GM23338 (cell line): ENCODE data around the gene TLE2. TPM values are rescaled to one million over a fixed set of nuclear protein-coding genes. Genes with fewer than 3 reads are reported as not detected.

Experiments used
- ATAC-seq: fragments of 200-7000 bp; cut with Tn5 transposase; 3 replicates; pipeline ENCODE4 v1.9.1; 2020
- DNase-seq: peaks from one replicate; pipeline ENCODE4 v3.0.0-alpha.2; 2015; ENCODE audit warnings: low spot score
- H2AFZ ChIP-seq: fragments of 200-600 bp; sonication (generic); 2 replicates; pipeline ENCODE4 v1.8.0; 2016; ENCODE audit warnings: antibody characterized with exemption, mild to moderate bottlenecking, moderate library complexity
- H3F3A ChIP-seq: fragments of 200-600 bp; sonication (generic); replicated peaks from 2 replicates; pipeline ENCODE4 v1.8.0; 2017; ENCODE audit warnings: antibody characterized with exemption, mixed run types, low read depth
- H3K27ac ChIP-seq: fragments of 200-600 bp; sonication (generic); 2 replicates; pipeline ENCODE4 v1.6.1; 2016; ENCODE audit warnings: low read depth
- H3K27me3 ChIP-seq: fragments of 200-600 bp; sonication (generic); 2 replicates; pipeline ENCODE4 v1.8.0; 2016; ENCODE audit warnings: mild to moderate bottlenecking, mixed run types, moderate library complexity; ENCODE audit not compliant: insufficient read depth
- H3K36me3 ChIP-seq: fragments of 200-600 bp; sonication (generic); 2 replicates; pipeline ENCODE4 v1.8.0; 2016; ENCODE audit warnings: mild to moderate bottlenecking; ENCODE audit not compliant: insufficient read depth
- H3K4me1 ChIP-seq: fragments of 200-600 bp; sonication (generic); 2 replicates; pipeline ENCODE4 v1.8.0; 2016; ENCODE audit warnings: mild to moderate bottlenecking, moderate library complexity; ENCODE audit not compliant: insufficient read depth
- H3K4me2 ChIP-seq: fragments of 200-600 bp; sonication (generic); 2 replicates; pipeline ENCODE4 v1.7.1; 2017; ENCODE audit warnings: mixed run types
- H3K4me3 ChIP-seq: fragments of 200-600 bp; sonication (generic); 2 replicates; pipeline ENCODE4 v1.6.1; 2016; ENCODE audit warnings: mixed run types
- H3K79me2 ChIP-seq: fragments of 200-600 bp; sonication (generic); replicated peaks from 2 replicates; pipeline ENCODE4 v1.8.0; 2017; ENCODE audit warnings: mild to moderate bottlenecking; ENCODE audit not compliant: insufficient read depth
- H3K9me2 ChIP-seq: fragments of 200-600 bp; sonication (generic); 2 replicates; pipeline ENCODE4 v1.8.0; 2017; ENCODE audit not compliant: insufficient read depth
- H4K20me1 ChIP-seq: fragments of 200-600 bp; sonication (generic); replicated peaks from 2 replicates; pipeline ENCODE4 v1.8.0; 2017; ENCODE audit warnings: mild to moderate bottlenecking; ENCODE audit not compliant: insufficient read depth
- H3K27ac Mint-ChIP-seq: 2 replicates; pipeline ENCODE4 v1.8.0; 2020; ENCODE audit warnings: inconsistent platforms, mild to moderate bottlenecking, moderate library complexity, mixed read lengths
- H3K27me3 Mint-ChIP-seq: 3 replicates; pipeline ENCODE4 v1.8.0; 2022; ENCODE audit warnings: low read depth, mild to moderate bottlenecking, moderate library complexity, mixed read lengths, inconsistent platforms; ENCODE audit not compliant: insufficient read depth, poor library complexity
- H3K36me3 Mint-ChIP-seq: 3 replicates; pipeline ENCODE4 v1.8.0; 2021; ENCODE audit warnings: low read depth, mild to moderate bottlenecking, inconsistent platforms, moderate library complexity, mixed read lengths
- H3K4me1 Mint-ChIP-seq: 3 replicates; pipeline ENCODE4 v1.8.0; 2020; ENCODE audit warnings: mild to moderate bottlenecking, inconsistent platforms, mixed read lengths
- H3K4me3 Mint-ChIP-seq: 3 replicates; pipeline ENCODE4 v1.8.0; 2021; ENCODE audit warnings: moderate library complexity, mild to moderate bottlenecking, inconsistent platforms, mixed read lengths
- H3K9me3 Mint-ChIP-seq: 3 replicates; pipeline ENCODE4 v1.8.0; 2020; ENCODE audit warnings: moderate library complexity, mild to moderate bottlenecking, inconsistent platforms, mixed read lengths
- ETS1 ChIP-seq: IDR thresholded peaks from 2 replicates; pipeline ENCODE4 v1.6.1; 2016; ENCODE audit warnings: antibody characterized with exemption
- EZH2phosphoT487 ChIP-seq: fragments of 200-600 bp; sonication (generic); IDR thresholded peaks from one replicate; pipeline ENCODE4 v1.8.1; 2018; ENCODE audit warnings: antibody characterized with exemption; ENCODE audit not compliant: unreplicated experiment
- JUNB ChIP-seq: IDR thresholded peaks from one replicate; pipeline ENCODE4 v1.6.1; 2016; ENCODE audit warnings: antibody characterized with exemption; ENCODE audit not compliant: unreplicated experiment
- NANOG ChIP-seq: IDR thresholded peaks from 2 replicates; pipeline ENCODE4 v1.6.1; 2016; ENCODE audit warnings: antibody characterized with exemption, borderline replicate concordance
- POLR2AphosphoS5 ChIP-seq: IDR thresholded peaks from 2 replicates; pipeline ENCODE4 v1.6.1; 2016; ENCODE audit warnings: antibody characterized with exemption, low read depth
- STAT1 ChIP-seq: IDR thresholded peaks from one replicate; pipeline ENCODE4 v1.6.1; 2016; ENCODE audit warnings: antibody characterized with exemption; ENCODE audit not compliant: unreplicated experiment
- ZNF114 ChIP-seq: fragments of 250-450 bp; sonication (Bioruptor Pico); IDR thresholded peaks from 2 replicates; pipeline ENCODE4 v1.5.0; 2020; ENCODE audit warnings: mild to moderate bottlenecking, moderate library complexity
- ZNF462 ChIP-seq: fragments of 250-450 bp; sonication (Bioruptor Pico); IDR thresholded peaks from 2 replicates; pipeline ENCODE4 v1.5.0; 2020; ENCODE audit warnings: mild to moderate bottlenecking, moderate library complexity
- polyA plus RNA-seq: library from polyadenylated mRNA; unstranded; fragments of >200 nt; fragmentation: Nextera tagmentation; extraction: Ambion mirVana; gene quantifications from 2 replicates; pipeline ENCODE4 v1.2.1, GENCODE V29; 2016
- total RNA-seq: library from RNA; depleted of rRNA; stranded (reverse); fragments of >200 nt; shearing (Covaris generic); gene quantifications from 2 replicates; pipeline ENCODE4 v1.2.3, GENCODE V29; 2014

The TLE2 gene
- total and polyA plus RNA-seq, 2 experiments from 2014 or later = 5.2 to 22.8 TPM

GRCh38 chr19:3024870-3025548 lies 4.1 kb downstream of the TLE2 start:
- peaks cover 57% of the 10 kb centered on the region for H3K27me3 ChIP-seq
- peaks cover 19% of the 10 kb centered on the region for H3K4me1 Mint-ChIP-seq
- no peaks in the 10 kb centered on the region for H3F3A ChIP-seq
- 0 out of 3 replicates have a peak, but pooled peaks cover 2% of the 10 kb centered on the region for H3K36me3 Mint-ChIP-seq
- DNase-seq (peak; percentile 70), ATAC-seq (peak; percentile 53)
- TF ChIP-seq JUNB (no peak), ETS1 (no peak), ZNF462 (CRISPR knock-in tag) (no peak), POLR2AphosphoS5 (0 out of 2 replicates have a peak, but pooled peaks have one; percentile 18), ZNF114 (CRISPR knock-in tag) (no peak), NANOG (no peak), STAT1 (no peak), EZH2phosphoT487 (no peak)
- H3K27ac Mint-ChIP-seq = no peak overlapping the region
- peak overlapping the region; percentile 81 for H3K4me2 ChIP-seq
- H3K4me3 ChIP-seq = peak overlapping the region; percentile 55
- H2AFZ ChIP-seq = peak overlapping the region; percentile 78
- H4K20me1 ChIP-seq = no peaks in the 10 kb centered on the region
- peaks cover 44% of the 10 kb centered on the region for H3K27me3 Mint-ChIP-seq
- H3K4me3 Mint-ChIP-seq = peak overlapping the region; percentile 54
- peaks cover 15% of the 10 kb centered on the region; the same call in 1 of the 2 replicates for H3K4me1 ChIP-seq
- H3K9me2 ChIP-seq = no peaks in the 10 kb centered on the region
- H3K79me2 ChIP-seq = no peaks in the 10 kb centered on the region
- H3K27ac ChIP-seq = no peak overlapping the region
- no peaks in the 10 kb centered on the region for H3K36me3 ChIP-seq
- H3K9me3 Mint-ChIP-seq = no peaks in the 10 kb centered on the region
